GM12875 (cell line): ENCODE measurements around the gene HLA-DOA.

Source experiments
- H3K4me3 ChIP-seq: one replicate; pipeline ENCODE4 v1.5.1; 2011; ENCODE audit warnings: low read depth, low read length, control low read depth
- CTCF ChIP-seq: IDR thresholded peaks from 2 replicates; pipeline ENCODE4 v1.5.1; 2011; ENCODE audit warnings: low read depth, mild to moderate bottlenecking, control low read depth, inconsistent platforms, low read length, moderate library complexity, borderline replicate concordance; ENCODE audit not compliant: insufficient read depth

Gene HLA-DOA

DNA sequence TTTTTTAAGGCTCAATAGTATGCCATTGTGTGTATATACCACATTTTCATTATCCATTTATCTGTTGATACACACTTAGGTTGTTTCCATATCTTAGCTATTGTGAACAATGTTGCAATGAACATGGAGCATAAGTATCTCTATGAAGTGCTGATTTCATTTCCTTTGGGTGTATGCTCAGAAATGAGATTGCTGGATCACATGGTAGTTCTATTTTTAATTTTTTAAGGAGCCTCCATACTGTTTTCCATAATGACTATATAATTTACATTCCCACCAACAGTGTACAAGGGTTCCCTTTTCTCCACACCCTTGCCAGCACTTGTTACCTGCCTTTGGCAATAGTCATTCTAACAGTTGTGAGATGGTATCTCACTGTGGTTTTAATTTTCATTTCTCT is 15.1 kb upstream of the HLA-DOA start:
- H3K4me3 ChIP-seq, result no peak overlapping the region
- TF ChIP-seq CTCF, result no peak

DNA sequence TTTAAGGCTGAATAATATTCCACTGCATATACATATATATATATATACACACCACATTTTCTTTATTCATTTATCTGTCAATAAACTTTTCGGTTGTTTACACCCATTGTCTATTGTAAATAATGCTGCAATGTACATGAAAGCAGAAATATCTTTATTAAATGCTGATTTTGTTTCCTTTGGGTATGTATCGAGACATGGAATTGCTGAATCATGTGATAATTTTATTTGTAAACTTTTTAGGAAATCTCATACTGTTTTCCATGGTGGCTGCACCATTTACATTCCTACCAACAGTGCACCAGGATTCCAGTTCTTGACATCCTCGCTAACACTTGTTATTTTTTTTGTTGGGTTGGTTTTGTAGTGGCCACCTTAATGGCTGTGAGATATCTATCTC is 14.1 kb upstream of the HLA-DOA start:
- H3K4me3 ChIP-seq, result no peak overlapping the region
- no peak for TF ChIP-seq CTCF

- no peak overlapping the region for H3K4me3 ChIP-seq
- no peak for TF ChIP-seq CTCF
Measured at GRCh38 chr6:33021917-33022316, 12.5 kb upstream of the HLA-DOA start.

DNA sequence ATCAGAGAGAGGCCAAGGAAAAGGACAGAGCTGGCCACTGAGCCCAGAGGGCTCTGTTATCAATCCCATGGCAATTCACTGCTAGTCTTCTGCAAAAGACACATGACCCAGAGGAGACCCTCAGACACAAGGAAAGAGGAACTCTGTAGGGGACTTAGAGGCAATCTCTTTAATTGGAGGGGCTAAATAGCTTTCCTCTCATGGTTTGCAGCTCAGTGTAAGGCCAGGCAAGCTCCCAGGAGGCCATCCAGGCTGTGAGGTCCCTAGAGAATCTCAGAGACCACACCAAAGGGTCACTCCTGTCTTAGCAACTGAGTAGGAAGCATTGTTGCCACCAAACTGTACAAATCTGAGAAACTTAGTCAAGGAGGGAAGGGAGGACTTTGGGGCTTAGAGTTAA is 10.0 kb upstream of the HLA-DOA start:
- TF ChIP-seq CTCF, result no peak
- H3K4me3 ChIP-seq, result no peak overlapping the region

GRCh38 chr6:33018904-33019303 is 9.5 kb upstream of the HLA-DOA start:
- TF ChIP-seq CTCF, result no peak
- no peak overlapping the region for H3K4me3 ChIP-seq

- no peak overlapping the region for H3K4me3 ChIP-seq
Measured at GRCh38 chr6:33018418-33018817, 9.0 kb upstream of the HLA-DOA start.

More at GRCh38 chr6:33018418-33018817, 9.0 kb upstream of the HLA-DOA start:
- TF ChIP-seq CTCF, result no peak
